ENCODE data around the gene VPS33A. TPM values are rescaled to one million over a fixed set of nuclear protein-coding genes. Genes with fewer than 3 reads are reported as not detected.
"Not testable (repeated sequence)": the region's sequence is repeated elsewhere in the genome, so short reads cannot be mapped to it uniquely, and the experiment has no call there.

The VPS33A gene
- total RNA-seq, 2 donors from 2014 or later: 23.9 to 24.2 TPM

- ATAC-seq (peak in 1 of 2 donors; percentile 68), DNase-seq (ENCODE audit: low spot score in 2 of 2) (no peak)
- Mint-ChIP-seq H3K9me3 (no peaks in the 10 kb centered on the region), H3K27ac (peak overlapping the region in 1 of 2 donors; percentile 95), H3K36me3 (peaks cover 0 to 12% of the 10 kb centered on the region in 2 donors)
These were observed 39.7 kb downstream of the VPS33A start for GRCh38 chr12:122226366-122227125.

DNA sequence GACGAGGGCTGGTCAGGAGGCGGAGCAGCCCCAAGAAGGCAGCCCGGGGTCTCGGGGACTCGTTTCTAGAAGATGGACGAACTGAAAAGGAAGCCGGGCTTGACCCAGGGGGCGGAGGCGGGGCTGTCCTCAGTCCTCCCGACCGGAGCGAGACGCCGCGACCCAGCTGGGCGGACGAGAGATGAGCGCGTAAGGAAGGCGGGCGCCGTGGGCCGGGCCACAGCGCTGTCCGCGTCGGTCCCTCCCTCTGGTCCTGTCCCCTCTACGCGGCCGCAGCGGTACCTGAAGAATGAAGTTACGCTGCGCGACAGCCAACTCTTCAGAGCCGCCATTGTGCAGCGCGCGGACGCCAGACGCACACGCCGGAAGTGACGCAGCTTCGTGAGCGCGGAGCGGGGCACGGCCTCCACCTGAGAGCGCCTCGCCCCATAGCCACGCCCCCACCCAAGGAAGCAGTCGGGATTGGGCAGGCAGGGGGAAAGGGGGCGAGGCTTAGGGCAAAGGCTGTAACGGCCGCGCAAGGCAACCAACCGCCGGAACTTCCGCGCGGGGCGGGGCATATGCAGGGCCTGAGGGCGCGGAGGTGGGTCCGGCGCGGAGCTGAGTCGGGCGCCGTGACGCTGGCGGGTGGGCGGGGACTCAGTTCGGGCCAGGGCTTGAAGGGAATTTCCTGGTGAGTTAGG, 40.5 kb downstream of the VPS33A start, which contains the start of gene DIABLO:
TSS of gene DIABLO (minus strand) at position 370 of the 683 bp plus-strand sequence. CDS start at position 332, 38 bp downstream.
- H3K36me3 Mint-ChIP-seq: peaks cover 0 to 12% of the 10 kb centered on the region in 2 donors
- DNase-seq (ENCODE audit: low spot score in 2 of 2) (peak; percentile 100), ATAC-seq (peak; percentile 93 to 95)
- H3K9me3 Mint-ChIP-seq: no peaks in the 10 kb centered on the region
- peak within 1 kb of the TSS; percentile 95 to 98 for H3K27ac Mint-ChIP-seq

DNA sequence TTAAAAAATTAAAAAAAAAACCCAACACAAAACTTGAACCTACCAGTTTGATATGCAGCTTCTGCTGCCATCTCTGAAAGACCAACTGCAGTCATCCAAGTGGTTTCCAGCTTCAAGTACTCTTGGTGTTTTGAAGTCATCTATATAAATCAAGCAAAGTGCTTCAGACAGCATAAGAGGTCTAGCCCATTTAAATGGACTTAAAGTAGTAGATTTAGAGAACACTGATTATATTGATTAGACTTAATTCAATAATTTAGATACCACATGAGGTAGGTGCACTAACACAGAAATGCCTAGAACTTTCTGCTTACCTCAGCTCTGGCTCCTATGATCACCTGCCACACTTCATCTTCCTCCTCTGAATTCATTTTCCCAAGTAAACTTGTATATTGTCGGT, 49.8 kb downstream of the VPS33A start:
- peak overlapping the region in 1 of 2 donors; percentile 87 for H3K27ac Mint-ChIP-seq
- no peaks in the 10 kb centered on the region for H3K9me3 Mint-ChIP-seq
- DNase-seq (ENCODE audit: low spot score in 2 of 2): no peak
- peaks cover 10 to 31% of the 10 kb centered on the region in 2 donors for H3K36me3 Mint-ChIP-seq
- no peak for ATAC-seq

- Mint-ChIP-seq H3K36me3 (peaks cover 10 to 31% of the 10 kb centered on the region in 2 donors), H3K27ac (no peak overlapping the region), H3K9me3 (no peaks in the 10 kb centered on the region)
- no peak for ATAC-seq
- no peak for DNase-seq (ENCODE audit: low spot score in 2 of 2)
These were observed 50.5 kb downstream of the VPS33A start for GRCh38 chr12:122215771-122216170.

GRCh38 chr12:122208073-122208820, 58.0 kb downstream of the VPS33A start:
- ATAC-seq (no peak), DNase-seq (ENCODE audit: low spot score in 2 of 2) (peak in 1 of 2 donors; percentile 46)
- peaks cover 8 to 15% of the 10 kb centered on the region in 2 donors for H3K36me3 Mint-ChIP-seq
- no peak overlapping the region for H3K27ac Mint-ChIP-seq
- H3K9me3 Mint-ChIP-seq: no peaks in the 10 kb centered on the region

DNA sequence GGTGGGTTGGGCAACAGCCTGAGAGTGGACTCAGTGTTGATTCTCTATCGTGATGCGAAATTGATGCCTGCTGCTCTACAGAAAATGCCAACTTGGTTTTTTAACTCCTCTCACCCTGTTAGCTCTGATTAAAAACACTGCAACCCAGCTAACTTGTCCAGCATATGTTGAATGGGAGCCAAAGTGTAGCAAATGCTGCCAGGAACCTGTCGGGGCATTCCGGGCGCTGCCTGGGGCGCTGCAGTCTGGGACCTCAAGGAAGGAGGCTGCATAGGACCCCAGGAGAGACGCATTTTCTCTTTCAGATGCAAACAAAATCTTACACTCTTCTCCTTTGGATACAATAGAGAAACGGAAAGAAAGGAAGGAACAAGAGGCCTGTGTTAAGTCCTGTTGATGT, 58.9 kb downstream of the VPS33A start:
- ATAC-seq (no peak), DNase-seq (ENCODE audit: low spot score in 2 of 2) (peak in 1 of 2 donors; percentile 18)
- H3K36me3 Mint-ChIP-seq: peaks cover 8 to 14% of the 10 kb centered on the region in 2 donors
- H3K9me3 Mint-ChIP-seq: no peaks in the 10 kb centered on the region
- H3K27ac Mint-ChIP-seq: peak overlapping the region in 1 of 2 donors; percentile 68

DNA sequence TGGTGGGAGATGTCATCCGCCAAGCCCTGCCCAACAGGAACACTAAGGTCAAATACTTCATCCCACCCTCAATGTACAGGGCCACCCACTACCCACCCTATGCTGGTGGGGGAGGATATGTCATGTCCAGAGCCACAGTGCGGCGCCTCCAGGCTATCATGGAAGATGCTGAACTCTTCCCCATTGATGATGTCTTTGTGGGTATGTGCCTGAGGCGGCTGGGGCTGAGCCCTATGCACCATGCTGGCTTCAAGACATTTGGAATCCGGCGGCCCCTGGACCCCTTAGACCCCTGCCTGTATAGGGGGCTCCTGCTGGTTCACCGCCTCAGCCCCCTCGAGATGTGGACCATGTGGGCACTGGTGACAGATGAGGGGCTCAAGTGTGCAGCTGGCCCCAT, 59.3 kb downstream of the VPS33A start:
- DNase-seq (ENCODE audit: low spot score in 2 of 2): no peak
- ATAC-seq: no peak
- Mint-ChIP-seq H3K36me3 (peaks cover 8 to 11% of the 10 kb centered on the region in 2 donors), H3K27ac (no peak overlapping the region), H3K9me3 (no peaks in the 10 kb centered on the region)

GRCh38 chr12:122206111-122206881, 60.0 kb downstream of the VPS33A start:
- no peaks in the 10 kb centered on the region for H3K9me3 Mint-ChIP-seq
- peaks cover 8 to 10% of the 10 kb centered on the region in 2 donors for H3K36me3 Mint-ChIP-seq
- H3K27ac Mint-ChIP-seq: peak overlapping the region in 1 of 2 donors; percentile 50
- DNase-seq (ENCODE audit: low spot score in 2 of 2) (no peak), ATAC-seq (no peak)

- ATAC-seq (no peak), DNase-seq (ENCODE audit: low spot score in 2 of 2) (no peak)
- Mint-ChIP-seq H3K27ac (peak overlapping the region in 1 of 2 donors; percentile 7), H3K9me3 (no peaks in the 10 kb centered on the region), H3K36me3 (peaks cover 8 to 10% of the 10 kb centered on the region in 2 donors)
These were observed 61.0 kb downstream of the VPS33A start for GRCh38 chr12:122205053-122205925.

GRCh38 chr12:122204167-122205052, 61.9 kb downstream of the VPS33A start:
- peak; percentile 2 to 24 for ATAC-seq
- Mint-ChIP-seq H3K9me3 (no peaks in the 10 kb centered on the region), H3K27ac (peak overlapping the region; percentile 7 to 46), H3K36me3 (peaks cover 8 to 10% of the 10 kb centered on the region in 2 donors)
- no peak for DNase-seq (ENCODE audit: low spot score in 2 of 2)

GRCh38 chr12:122203301-122204166, 62.8 kb downstream of the VPS33A start, which contains the start of gene B3GNT4:
B3GNT4 (plus strand) TSS chr12:122203709; CDS start chr12:122204619, 910 bp downstream.
- no peaks in the 10 kb centered on the region for H3K9me3 Mint-ChIP-seq
- ATAC-seq (peak; percentile 58 to 81), DNase-seq (ENCODE audit: low spot score in 2 of 2) (peak in 1 of 2 donors; percentile 76)
- peaks cover 8 to 10% of the 10 kb centered on the region in 2 donors for H3K36me3 Mint-ChIP-seq
- H3K27ac Mint-ChIP-seq: peak within 1 kb of the TSS in 1 of 2 donors; percentile 46

GRCh38 chr12:122202811-122203210, 63.5 kb downstream of the VPS33A start:
- not testable (repeated sequence) for DNase-seq (ENCODE audit: low spot score in 2 of 2); H3K36me3 Mint-ChIP-seq; H3K9me3 Mint-ChIP-seq; ATAC-seq; H3K27ac Mint-ChIP-seq

DNA sequence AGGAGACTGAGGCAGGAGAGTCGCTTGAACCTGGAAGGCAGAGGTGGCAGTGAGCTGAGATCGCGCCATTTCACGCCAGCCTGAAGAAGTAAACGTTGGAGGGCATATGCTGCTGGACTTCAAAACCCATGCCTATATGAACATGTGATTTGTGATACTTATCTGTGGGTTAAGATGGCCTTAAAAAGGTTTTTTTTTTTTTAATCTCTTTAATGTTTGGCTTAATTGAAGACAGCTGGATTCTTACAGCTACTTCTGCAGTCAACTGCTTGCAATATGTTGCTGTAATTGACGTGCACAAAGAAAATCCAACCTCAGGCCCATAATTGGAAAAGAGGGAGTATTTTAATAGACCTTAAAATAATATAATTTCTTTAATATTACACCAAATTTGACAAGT, 64.3 kb downstream of the VPS33A start:
- H3K9me3 Mint-ChIP-seq: no peaks in the 10 kb centered on the region
- peaks cover 8 to 10% of the 10 kb centered on the region in 2 donors for H3K36me3 Mint-ChIP-seq
- ATAC-seq: no peak
- no peak for DNase-seq (ENCODE audit: low spot score in 2 of 2)
- H3K27ac Mint-ChIP-seq: no peak overlapping the region
